GM21786 (cell line): ENCODE data around the gene CDA.
"Not testable (repeated sequence)": the region's sequence is repeated elsewhere in the genome, so short reads cannot be mapped to it uniquely, and the experiment has no call there.

ENCODE experiments used
- ATAC-seq: cut with Tn5 transposase; IDR thresholded peaks from one replicate; pipeline ENCODE4 v1.9.1; 2021; ENCODE audit not compliant: unreplicated experiment

CDA gene

DNA sequence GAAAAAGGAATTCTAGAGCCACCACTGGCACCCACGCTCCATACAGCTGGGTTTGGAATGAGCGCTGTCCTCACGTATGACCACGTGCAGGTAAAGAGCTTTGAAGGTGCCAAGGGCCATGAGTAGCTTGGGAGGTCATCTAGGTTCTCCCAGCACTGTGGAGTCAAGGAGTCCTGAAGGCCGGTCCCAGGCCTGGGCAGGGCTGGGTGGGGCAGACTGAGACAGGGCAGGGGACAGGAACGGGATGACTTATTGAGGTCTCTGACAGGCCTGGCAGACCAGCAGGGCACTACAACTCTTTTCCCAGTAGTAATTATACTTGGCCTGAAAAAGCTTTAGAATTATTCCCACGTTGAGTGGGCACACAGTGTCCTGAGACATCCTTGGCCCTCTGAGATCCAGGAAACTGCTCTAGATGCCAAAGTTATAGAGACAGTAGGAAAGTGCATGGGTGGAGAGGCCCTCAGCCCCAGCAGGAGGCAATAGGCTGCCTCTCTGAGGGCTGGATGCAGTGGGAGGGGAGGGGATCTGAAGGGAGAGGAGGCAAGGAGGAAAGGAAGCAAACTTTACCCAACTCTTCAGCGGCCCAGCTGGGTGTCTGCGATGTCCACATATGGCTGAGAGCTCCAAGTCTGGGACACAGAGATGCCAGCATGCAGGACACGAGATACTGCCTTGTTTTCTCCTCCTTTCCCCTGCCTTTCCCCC, 1.8 kb upstream of the CDA start:
- ATAC-seq: no peak

GRCh38 chr1:20587661-20588053, 1.2 kb upstream of the CDA start:
- no peak for ATAC-seq

- no peak for ATAC-seq
Measured at GRCh38 chr1:20589331-20590278, 708 bp downstream of the CDA start.

DNA sequence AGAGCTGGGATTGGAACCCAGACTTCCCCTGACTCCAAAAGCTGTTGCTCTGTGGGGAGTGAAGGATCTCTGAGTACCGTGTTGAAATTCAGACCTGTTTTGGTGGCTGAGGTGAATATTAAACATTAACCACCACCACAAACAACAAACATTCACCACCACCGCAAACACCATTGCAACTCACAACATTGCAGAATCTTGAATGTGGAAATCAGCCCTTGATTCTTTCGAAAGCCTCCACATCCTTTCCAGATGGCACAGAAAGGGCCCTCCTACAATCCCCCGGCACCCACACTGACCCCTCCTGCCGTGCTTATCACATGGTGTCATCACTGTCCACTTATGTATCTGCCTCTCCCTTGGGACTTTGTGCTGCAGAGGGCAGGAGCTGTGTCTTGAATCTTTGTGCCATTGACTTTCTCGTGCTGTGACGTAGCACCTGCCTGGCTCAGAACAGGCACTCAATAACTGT, 1.4 kb downstream of the CDA start:
- ATAC-seq: no peak

- no peak for ATAC-seq
Measured at GRCh38 chr1:20593756-20594155, 4.9 kb downstream of the CDA start.

DNA sequence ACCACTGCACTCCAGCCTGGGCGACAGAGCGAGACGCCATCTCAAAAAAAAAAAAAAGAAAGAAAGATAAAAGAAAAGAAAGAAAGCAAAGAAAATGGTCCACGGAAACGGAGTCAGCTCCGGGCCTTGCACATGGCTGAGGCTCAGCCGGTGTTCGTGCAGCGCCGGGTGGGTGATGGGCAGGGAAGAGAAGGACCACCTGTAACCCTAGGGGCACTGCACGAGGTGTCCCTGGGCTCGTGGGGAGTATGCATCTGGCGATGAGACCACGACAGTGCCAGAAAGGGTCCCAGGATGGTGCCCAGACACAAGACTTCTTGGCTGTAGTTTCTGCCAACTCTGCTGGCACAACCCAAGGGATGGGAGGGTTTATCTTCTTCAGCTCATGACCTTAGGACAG, 5.8 kb downstream of the CDA start:
- ATAC-seq: no peak

DNA sequence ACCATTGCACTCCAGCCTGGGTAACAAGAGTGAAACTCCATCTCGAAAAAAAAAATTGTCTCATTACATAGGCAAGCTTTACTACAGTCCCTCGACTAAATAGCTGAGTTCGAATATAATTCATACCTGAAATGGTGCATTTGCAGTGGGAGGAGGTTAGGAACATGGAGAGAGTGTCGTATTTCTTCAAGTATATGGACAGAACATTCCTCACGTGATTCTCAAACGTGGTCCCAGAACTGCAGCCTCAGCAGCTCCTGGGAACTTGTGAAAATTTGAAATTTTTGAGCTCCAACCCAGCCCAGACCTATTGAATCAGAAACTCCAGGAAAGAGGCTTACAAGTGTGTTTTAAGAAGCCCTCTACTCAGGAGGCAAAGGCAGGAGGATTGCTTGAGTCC, 7.2 kb downstream of the CDA start:
- ATAC-seq: no peak

- no peak for ATAC-seq
Measured at GRCh38 chr1:20597650-20598049, 8.8 kb downstream of the CDA start.

DNA sequence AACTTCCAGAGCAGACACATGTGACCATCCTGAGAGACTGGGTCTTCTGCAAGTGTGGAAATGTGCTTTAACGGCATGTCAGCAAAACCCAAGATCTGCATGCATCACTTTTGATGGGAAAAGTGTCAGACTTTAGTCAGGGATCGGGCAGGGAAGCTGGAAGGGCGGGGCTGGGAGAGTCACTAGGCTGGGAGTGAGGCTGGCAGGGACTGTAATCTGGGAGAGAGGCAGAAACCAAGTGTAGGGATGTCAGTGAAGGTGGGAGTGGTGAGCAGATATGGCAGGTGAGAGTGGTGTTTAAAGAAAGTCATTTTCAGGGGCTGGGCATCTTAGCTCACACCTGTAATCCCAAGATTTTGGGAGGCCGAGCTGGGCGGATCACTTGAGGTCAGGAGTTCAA, 11.3 kb downstream of the CDA start:
- ATAC-seq: no peak

GRCh38 chr1:20601129-20601825, 12.4 kb downstream of the CDA start:
- ATAC-seq: no peak

DNA sequence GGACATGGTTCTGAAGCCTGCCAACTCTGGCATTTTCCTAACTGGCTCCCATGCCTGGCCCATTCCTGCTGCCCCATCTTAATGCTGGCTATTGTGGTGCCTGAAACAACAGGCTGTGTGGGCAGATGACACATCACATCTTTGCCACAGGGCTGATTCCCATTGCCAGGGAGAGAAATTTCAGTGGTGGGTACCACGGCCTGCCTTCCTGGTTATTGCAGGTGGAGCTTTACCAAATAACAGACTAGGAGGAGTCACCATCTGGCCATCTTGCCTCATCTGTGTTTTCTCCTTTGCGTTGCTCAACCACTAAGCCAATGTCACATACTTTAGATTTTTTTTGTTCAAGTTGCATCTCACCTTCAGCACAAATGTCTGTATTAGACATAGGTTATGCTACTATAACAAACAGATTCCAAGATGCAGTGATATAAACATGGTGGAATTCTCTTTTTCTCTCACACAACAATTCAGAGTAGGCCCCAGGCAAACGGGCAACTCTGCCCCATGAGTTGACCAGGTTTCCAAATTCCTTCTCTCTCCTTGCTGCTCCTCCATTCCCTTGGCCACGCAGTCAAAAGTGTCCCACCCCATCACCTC, 14.1 kb downstream of the CDA start:
- no peak for ATAC-seq

- no peak for ATAC-seq
Measured at GRCh38 chr1:20603504-20604464, 14.9 kb downstream of the CDA start.

- no peak for ATAC-seq
Measured at GRCh38 chr1:20604678-20605077, 15.8 kb downstream of the CDA start.

DNA sequence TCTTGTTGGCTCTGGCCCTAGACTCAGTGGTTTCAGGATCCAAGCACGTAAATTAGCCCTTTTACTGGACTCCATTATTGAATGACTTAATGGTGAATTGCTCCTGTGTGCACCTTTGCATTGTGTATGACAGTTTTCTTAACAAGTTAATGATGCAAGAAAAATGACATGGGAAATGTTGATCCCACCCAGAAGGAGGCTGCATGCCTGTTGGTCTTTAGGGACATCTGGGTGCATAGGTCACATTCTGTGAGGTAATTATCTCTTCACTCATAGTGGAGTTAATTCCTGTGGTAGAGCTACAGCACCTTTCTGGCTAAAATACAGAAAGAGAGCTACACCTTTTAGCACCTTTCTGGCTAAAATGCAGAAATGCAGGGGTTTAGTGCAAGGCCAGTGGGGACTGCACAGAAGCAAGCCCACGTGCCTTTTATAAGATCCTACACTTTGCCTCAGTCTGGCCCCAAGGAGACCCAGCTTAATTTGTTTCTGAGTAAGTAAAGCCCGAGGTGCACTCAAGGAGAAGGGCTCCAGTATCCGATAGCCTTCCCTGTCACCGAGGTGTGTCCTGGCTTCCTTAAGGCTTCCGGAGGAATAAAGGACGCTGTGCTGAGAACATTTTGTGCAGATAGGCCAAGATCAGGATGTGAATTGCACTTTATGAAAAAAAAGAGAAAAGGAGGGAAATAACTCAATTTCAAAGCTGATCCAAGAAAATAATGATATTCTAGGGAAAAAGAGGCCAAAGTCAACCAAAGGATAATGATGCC, 18.1 kb downstream of the CDA start:
- ATAC-seq: not testable (repeated sequence)

GRCh38 chr1:20609541-20609940, 20.6 kb downstream of the CDA start:
- ATAC-seq: no peak

DNA sequence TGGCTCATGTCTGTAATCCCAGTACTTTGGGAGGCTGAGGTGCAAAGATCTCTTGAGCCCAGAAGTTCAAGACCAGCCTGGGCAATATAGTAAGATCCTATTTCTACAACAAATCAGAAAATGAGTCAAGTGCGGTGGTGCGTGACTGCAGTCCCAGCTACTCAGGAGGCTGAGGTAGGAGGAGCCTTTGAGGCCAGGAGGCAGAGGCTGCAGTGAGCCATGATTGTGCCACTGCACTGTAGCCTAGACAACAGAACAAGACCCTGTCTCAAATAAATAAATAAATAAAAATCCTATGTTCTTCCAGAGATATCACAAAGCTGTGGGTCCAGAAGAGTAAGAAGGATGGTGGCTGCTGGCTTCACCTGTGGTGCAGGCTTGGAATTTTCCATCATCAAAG, 22.1 kb downstream of the CDA start:
- no peak for ATAC-seq

DNA sequence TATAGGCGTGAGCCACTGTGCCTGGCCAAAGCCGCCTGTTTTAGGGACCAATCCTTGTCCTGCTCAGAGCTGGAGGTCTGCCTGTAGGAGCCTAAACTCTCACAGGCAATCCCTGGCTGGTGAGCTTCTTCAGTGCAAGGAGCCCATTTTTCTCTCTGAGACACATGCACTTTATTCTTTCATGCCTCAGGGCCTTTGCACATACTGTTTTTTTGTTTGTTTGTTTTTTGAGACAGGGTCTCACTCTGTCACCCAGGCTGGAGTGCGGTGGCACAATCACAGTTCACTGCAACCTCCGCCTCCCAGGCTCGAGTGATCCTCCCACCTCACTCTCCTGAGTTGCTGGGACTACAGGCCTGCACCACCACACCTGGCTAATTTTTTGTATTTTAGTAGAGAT, 22.8 kb downstream of the CDA start:
- ATAC-seq: no peak

DNA sequence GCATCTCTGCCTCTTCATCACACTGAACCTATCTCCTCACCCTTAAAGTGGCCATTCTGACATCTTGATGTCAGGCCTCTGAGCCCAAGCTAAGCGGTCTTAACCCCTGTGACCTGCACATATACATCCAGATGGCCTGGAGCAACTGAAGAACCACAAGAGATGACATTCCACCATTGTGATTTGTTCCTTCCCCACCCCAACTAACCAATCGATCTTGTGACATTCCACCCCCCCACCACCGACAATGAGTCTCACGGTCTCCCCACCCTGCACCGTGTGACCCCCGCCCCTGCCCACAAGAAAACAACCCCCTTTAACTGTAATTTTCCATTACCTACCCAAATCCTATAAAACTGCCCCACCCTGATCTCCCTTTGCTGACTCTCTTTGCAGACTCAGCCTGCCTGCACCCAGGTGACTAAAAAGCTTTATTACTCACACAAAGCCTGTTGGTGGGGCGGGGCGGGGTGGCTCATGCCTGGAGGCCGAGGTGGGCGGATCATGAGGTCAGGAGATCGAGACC, 23.4 kb downstream of the CDA start:
- no peak for ATAC-seq

GRCh38 chr1:20614131-20614579, 25.3 kb downstream of the CDA start:
- no peak for ATAC-seq
